HepG2 (cell line): Measurements from ENCODE around the gene GNAI2. TPM values are rescaled to one million over a fixed set of nuclear protein-coding genes. Genes with fewer than 3 reads are reported as not detected.
A peak's percentile ranks its signal among the peaks of the same experiment; 100 is the strongest.

Experiments used
- ATAC-seq: fragments of 200-7000 bp; cut with Tn5 transposase; 3 replicates; pipeline ENCODE4 v1.9.1; 2020; ENCODE audit warnings: mild to moderate bottlenecking, moderate library complexity
- BruUV-seq: library from RNA; stranded (reverse); fragments of 400-500 nt; replicated peaks from 2 replicates; lab custom pipeline; 2021; lab: Mats Ljungman, UMichigan
- CTCF ChIA-PET: fragments of 300-600 bp; formaldehyde crosslinking; extraction: SDS; loops from one replicate; lab custom pipeline; 2021; ENCODE audit warnings: low total read pairs, inconsistent platforms, low intra/inter-chr PET ratio; lab: Yijun Ruan, JAX
- POLR2A ChIA-PET: fragments of 350-600 bp; sonication (Branson Sonifier 250); formaldehyde crosslinking; loops from one replicate; lab custom pipeline; 2020; ENCODE audit warnings: antibody characterized with exemption, inconsistent platforms; lab: Yijun Ruan, JAX
- DNase-seq: peaks from one replicate; pipeline ENCODE4 v3.0.0-alpha.2; 2015; ENCODE audit warnings: low spot score
- FAIRE-seq: peaks from 3 replicates; lab custom pipeline; 2011; peaks lifted over from hg19 to GRCh38; lab: Jason Lieb, UNC
- H2AFZ ChIP-seq: one replicate; pipeline ENCODE4 v1.6.1; 2011; ENCODE audit warnings: low read length, inconsistent platforms
- H3K27ac ChIP-seq: fragments of 300-600 bp; 3 replicates; pipeline ENCODE4 v1.8.0; 2011; ENCODE audit warnings: mixed run types, mild to moderate bottlenecking, mixed read lengths, low read length, inconsistent platforms; ENCODE audit not compliant: insufficient read depth; ENCODE audit errors: extremely low read length
- H3K27me3 ChIP-seq, 2 experiments: fragments of 200-600 bp in 1 of 2; 2 replicates in 1 of 2; 3 replicates in 1 of 2; pipeline versions ENCODE4 v1.6.0 to v1.8.0; 2011; ENCODE audit warnings: low read length in 2 of 2, mild to moderate bottlenecking in 2 of 2, moderate library complexity in 2 of 2, inconsistent platforms in 1 of 2; ENCODE audit not compliant: insufficient read depth in 2 of 2, control insufficient read depth in 1 of 2
- H3K36me3 ChIP-seq, 2 experiments: fragments of 200-600 bp in 1 of 2; replicated peaks in 1 of 2; 2 replicates in 1 of 2; 3 replicates in 1 of 2; pipeline versions ENCODE4 v1.5.1 to v1.8.0; 2011; ENCODE audit warnings: low read length in 2 of 2, inconsistent platforms in 1 of 2; ENCODE audit not compliant: insufficient read depth in 2 of 2, control insufficient read depth in 1 of 2
- H3K4me1 ChIP-seq: 2 replicates; pipeline ENCODE4 v1.5.1; 2012; ENCODE audit warnings: low read length, inconsistent platforms; ENCODE audit not compliant: insufficient read depth
- H3K4me2 ChIP-seq: 2 replicates; pipeline ENCODE4 v1.6.0; 2011; ENCODE audit warnings: low read depth, low read length, inconsistent platforms
- H3K4me3 ChIP-seq, 3 experiments: fragments of 200-600 bp in 1 of 3; sonication (generic), shearing (Covaris generic) in 1 of 3; replicated peaks in 1 of 3; 2 replicates each; pipeline ENCODE4 v1.5.1; 2011 to 2016; ENCODE audit warnings: low read length in 3 of 3, inconsistent platforms in 2 of 3, low read depth in 2 of 3, mild to moderate bottlenecking in 2 of 3, control low read depth in 1 of 3, mixed read lengths in 1 of 3; ENCODE audit not compliant: insufficient read depth in 1 of 3
- H3K79me2 ChIP-seq: one replicate; pipeline ENCODE4 v1.6.1; 2011; ENCODE audit warnings: low read length, inconsistent platforms; ENCODE audit not compliant: insufficient read depth
- H3K9ac ChIP-seq: 2 replicates; pipeline ENCODE4 v1.6.0; 2011; ENCODE audit warnings: mild to moderate bottlenecking, low read depth, low read length, inconsistent platforms; ENCODE audit not compliant: insufficient read depth
- H3K9me3 ChIP-seq: 2 replicates; pipeline ENCODE4 v1.5.1; 2012; ENCODE audit warnings: mild to moderate bottlenecking, low read length
- H4K20me1 ChIP-seq: 2 replicates; pipeline ENCODE4 v1.6.0; 2011; ENCODE audit warnings: inconsistent platforms, mild to moderate bottlenecking, low read length, moderate library complexity; ENCODE audit not compliant: insufficient read depth
- ARNTL ChIP-seq: sonication (generic); formaldehyde crosslinking; IDR thresholded peaks from 2 replicates; pipeline ENCODE4 v1.4.0; 2020; ENCODE audit warnings: mild to moderate bottlenecking, missing genetic modification reagents
- FOXA1 ChIP-seq, 2 experiments: fragments of 450-650 bp in 1 of 2; sonication (generic) in 1 of 2; formaldehyde crosslinking in 1 of 2; IDR thresholded peaks; 2 replicates each; pipeline versions ENCODE4 v1.4.0 to v1.6.1; 2016 to 2020; ENCODE audit warnings: missing genetic modification reagents in 1 of 2
- FOXC1 ChIP-seq: sonication (generic); formaldehyde crosslinking; IDR thresholded peaks from 2 replicates; pipeline ENCODE4 v1.8.0; 2022; ENCODE audit warnings: mild to moderate bottlenecking, missing genetic modification reagents, borderline replicate concordance
- HDAC6 ChIP-seq: fragments of 200-600 bp; sonication (generic); IDR thresholded peaks from 2 replicates; pipeline ENCODE4 v1.7.0; 2017; ENCODE audit warnings: mild to moderate bottlenecking, antibody characterized with exemption, low read length, low read depth
- MLLT10 ChIP-seq: sonication (generic); formaldehyde crosslinking; IDR thresholded peaks from 2 replicates; pipeline ENCODE4 v1.4.0; 2020; ENCODE audit warnings: missing genetic modification reagents
- RBM39 ChIP-seq: fragments of 200-400 bp; formaldehyde crosslinking; IDR thresholded peaks from one replicate; pipeline ENCODE4 v1.6.1; 2018; ENCODE audit warnings: antibody characterized with exemption, mild to moderate bottlenecking, low read depth, low read length; ENCODE audit not compliant: poor library complexity, severe bottlenecking
- STAT5B ChIP-seq: sonication (generic); formaldehyde crosslinking; IDR thresholded peaks from 2 replicates; pipeline ENCODE4 v1.4.0; 2020; ENCODE audit warnings: missing genetic modification reagents
- ZNF547 ChIP-seq: sonication (generic); formaldehyde crosslinking; IDR thresholded peaks from 2 replicates; pipeline ENCODE4 v1.5.1; 2020; ENCODE audit warnings: mild to moderate bottlenecking, missing genetic modification reagents
- WGBS: methylation state at CpG from one replicate; pipeline ENCODE4 v1.1.6; 2017; ENCODE audit warnings: low lambda C conversion rate; 5-methylcytosine and 5-hydroxymethylcytosine counted together
- in situ Hi-C: cut with HindIII; loops from 2 replicates; pipeline ENCODE4 v1.10.0; 2017; ENCODE audit warnings: low pct_unique_long_range_greater_than_20kb; ENCODE audit not compliant: extremely low pct_ligation_motif_present
- intact Hi-C: fragments of 100-400 bp; cut with micrococcal nuclease; formaldehyde crosslinking; loops from one replicate; pipeline ENCODE4 v1.10.0; 2022; ENCODE audit not compliant: unreplicated experiment
- polyA plus RNA-seq, 8 experiments: library from polyadenylated mRNA; depleted of rRNA in 3 of 8; stranded (reverse) in 7 of 8; unstranded in 1 of 8; fragments of >200 nt; fragmentation: Illumina TruSeq in 4 of 8; extraction: Trizol in 4 of 8; gene quantifications; 2 replicates each; pipeline versions ENCODE4 v1.2.1 to v1.2.3, GENCODE V29; 2011 to 2016; ENCODE audit warnings: low read depth in 4 of 8, missing spikeins in 1 of 8, mixed read lengths in 1 of 8; ENCODE audit not compliant: insufficient read depth in 1 of 8
- total RNA-seq, 5 experiments: library from RNA; depleted of rRNA; stranded (reverse); fragments of >200 nt; fragmentation: Illumina TruSeq; extraction: Trizol; gene quantifications; 2 replicates each; pipeline ENCODE4 v1.2.3, GENCODE V29; 2016; ENCODE audit warnings: low read depth in 1 of 5
- TF ChIP-seq, protein P1 (sequence below): sonication (generic); formaldehyde crosslinking; IDR thresholded peaks from 2 replicates; pipeline ENCODE4 v1.4.0; 2020; ENCODE audit warnings: low read depth, missing genetic modification reagents
- TF ChIP-seq, protein P2 (sequence below): sonication (generic); formaldehyde crosslinking; IDR thresholded peaks from 2 replicates; pipeline ENCODE4 v1.4.0; 2020; ENCODE audit warnings: mild to moderate bottlenecking, missing genetic modification reagents
- TF ChIP-seq, protein P3 (sequence below): sonication (generic); formaldehyde crosslinking; IDR thresholded peaks from 2 replicates; pipeline ENCODE4 v1.4.0; 2020; ENCODE audit warnings: missing genetic modification reagents
- TF ChIP-seq, protein P4 (sequence below): sonication (generic); formaldehyde crosslinking; IDR thresholded peaks from 2 replicates; pipeline ENCODE4 v1.9.0; 2021; ENCODE audit warnings: missing genetic modification reagents, borderline replicate concordance

Gene GNAI2
- total and polyA plus RNA-seq, 2 of the 13 experiments (the other 11 are each of a cell fraction or from before 2014, with no cell fraction given): 51.1 to 66.2 TPM

DNA sequence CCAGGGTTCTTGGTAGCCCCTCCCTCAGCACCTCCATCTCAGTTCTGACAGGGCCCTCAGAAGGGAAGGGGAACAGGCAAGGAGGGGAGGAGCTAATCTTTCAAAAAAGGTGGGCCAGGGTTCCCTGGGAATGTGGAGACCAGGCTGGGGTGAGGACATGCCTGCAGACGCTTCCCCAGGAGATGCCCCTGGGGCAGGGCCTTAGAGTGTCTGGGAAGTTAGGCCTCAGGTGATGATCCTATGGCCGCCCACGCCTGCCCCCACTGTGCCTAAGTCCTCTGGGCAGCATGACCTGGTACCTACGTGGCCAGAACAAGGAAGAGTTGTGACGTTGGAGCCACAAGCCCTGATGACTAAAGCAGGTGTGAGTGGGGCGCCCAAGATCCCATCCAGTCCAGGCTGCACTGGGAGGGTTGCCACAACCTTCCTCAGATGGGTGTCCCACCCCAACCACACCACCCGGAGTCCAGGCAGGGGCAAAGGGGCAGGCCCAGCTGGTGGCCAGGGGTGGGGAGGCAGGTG, 29.0 kb downstream of the GNAI2 start:
- Histone ChIP-seq H2AFZ (no peak overlapping the region), H3K4me1 (peaks cover 87% of the 10 kb centered on the region), H3K36me3 (no peaks in the 10 kb centered on the region), H3K27ac (peak overlapping the region; percentile 96), H3K9me3 (no peaks in the 10 kb centered on the region), H3K27me3 (no peaks in the 10 kb centered on the region; a peak in 1 of 5 replicates), H4K20me1 (no peaks in the 10 kb centered on the region), H3K9ac (peak overlapping the region; percentile 94), H3K79me2 (peaks cover 21% of the 10 kb centered on the region), H3K4me3 (peak overlapping the region in 2 of 3 experiments; percentile 3 to 61; a peak in 3 of 6 replicates), H3K4me2 (peak overlapping the region; percentile 98)
- FAIRE-seq: no peak
- no TSS peak for BruUV-seq
- in situ Hi-C loops (loop anchor here (5.0 kb wide), 1 partner anchor 57 kb away; the partner anchor contains the start of gene HYAL2), intact Hi-C loops (loop anchor here (5.0 kb wide), 1 partner anchor 37 kb away; the partner anchor contains the start of gene HYAL1)
- 23% methylated on average over 4 of the region's 7 CpGs for WGBS
- no peak for DNase-seq
- ATAC-seq: no peak
- CTCF ChIA-PET: no interaction called here
- POLR2A ChIA-PET: interaction anchor here (0.6 to 8.0 kb wide), 23 partner anchors 6 to 115 kb away, joined by 3 to 155 read pairs (median 7); partner anchors contain the start of genes GNAI2, HYAL1, HYAL2 and HYAL3
- TF ChIP-seq HDAC6 (no peak), FOXA1 (IDR thresholded peaks at IDR 0.05) (no peak), FOXA1 (CRISPR knock-in tag; IDR thresholded peaks at IDR 0.05) (no peak), ZNF547 (CRISPR knock-in tag) (0 out of 2 replicates have a peak, but pooled peaks have one; percentile 22), RBM39 (no peak), STAT5B (no peak), ARNTL (CRISPR knock-in tag) (no peak; the same call in 1 of the 2 replicates), FOXC1 (CRISPR knock-in tag) (no peak), MLLT10 (CRISPR knock-in tag) (no peak)
- TF ChIP-seq, protein P1, sequence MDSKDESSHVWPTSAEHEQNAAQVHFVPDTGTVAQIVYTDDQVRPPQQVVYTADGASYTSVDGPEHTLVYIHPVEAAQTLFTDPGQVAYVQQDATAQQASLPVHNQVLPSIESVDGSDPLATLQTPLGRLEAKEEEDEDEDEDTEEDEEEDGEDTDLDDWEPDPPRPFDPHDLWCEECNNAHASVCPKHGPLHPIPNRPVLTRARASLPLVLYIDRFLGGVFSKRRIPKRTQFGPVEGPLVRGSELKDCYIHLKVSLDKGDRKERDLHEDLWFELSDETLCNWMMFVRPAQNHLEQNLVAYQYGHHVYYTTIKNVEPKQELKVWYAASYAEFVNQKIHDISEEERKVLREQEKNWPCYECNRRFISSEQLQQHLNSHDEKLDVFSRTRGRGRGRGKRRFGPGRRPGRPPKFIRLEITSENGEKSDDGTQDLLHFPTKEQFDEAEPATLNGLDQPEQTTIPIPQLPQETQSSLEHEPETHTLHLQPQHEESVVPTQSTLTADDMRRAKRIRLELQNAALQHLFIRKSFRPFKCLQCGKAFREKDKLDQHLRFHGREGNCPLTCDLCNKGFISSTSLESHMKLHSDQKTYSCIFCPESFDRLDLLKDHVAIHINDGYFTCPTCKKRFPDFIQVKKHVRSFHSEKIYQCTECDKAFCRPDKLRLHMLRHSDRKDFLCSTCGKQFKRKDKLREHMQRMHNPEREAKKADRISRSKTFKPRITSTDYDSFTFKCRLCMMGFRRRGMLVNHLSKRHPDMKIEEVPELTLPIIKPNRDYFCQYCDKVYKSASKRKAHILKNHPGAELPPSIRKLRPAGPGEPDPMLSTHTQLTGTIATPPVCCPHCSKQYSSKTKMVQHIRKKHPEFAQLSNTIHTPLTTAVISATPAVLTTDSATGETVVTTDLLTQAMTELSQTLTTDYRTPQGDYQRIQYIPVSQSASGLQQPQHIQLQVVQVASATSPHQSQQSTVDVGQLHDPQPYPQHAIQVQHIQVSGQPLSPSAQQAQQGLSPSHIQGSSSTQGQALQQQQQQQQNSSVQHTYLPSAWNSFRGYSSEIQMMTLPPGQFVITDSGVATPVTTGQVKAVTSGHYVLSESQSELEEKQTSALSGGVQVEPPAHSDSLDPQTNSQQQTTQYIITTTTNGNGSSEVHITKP: no peak
- TF ChIP-seq, protein P2, sequence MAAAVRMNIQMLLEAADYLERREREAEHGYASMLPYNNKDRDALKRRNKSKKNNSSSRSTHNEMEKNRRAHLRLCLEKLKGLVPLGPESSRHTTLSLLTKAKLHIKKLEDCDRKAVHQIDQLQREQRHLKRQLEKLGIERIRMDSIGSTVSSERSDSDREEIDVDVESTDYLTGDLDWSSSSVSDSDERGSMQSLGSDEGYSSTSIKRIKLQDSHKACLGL (CRISPR knock-in tag): no peak
- TF ChIP-seq, protein P3, sequence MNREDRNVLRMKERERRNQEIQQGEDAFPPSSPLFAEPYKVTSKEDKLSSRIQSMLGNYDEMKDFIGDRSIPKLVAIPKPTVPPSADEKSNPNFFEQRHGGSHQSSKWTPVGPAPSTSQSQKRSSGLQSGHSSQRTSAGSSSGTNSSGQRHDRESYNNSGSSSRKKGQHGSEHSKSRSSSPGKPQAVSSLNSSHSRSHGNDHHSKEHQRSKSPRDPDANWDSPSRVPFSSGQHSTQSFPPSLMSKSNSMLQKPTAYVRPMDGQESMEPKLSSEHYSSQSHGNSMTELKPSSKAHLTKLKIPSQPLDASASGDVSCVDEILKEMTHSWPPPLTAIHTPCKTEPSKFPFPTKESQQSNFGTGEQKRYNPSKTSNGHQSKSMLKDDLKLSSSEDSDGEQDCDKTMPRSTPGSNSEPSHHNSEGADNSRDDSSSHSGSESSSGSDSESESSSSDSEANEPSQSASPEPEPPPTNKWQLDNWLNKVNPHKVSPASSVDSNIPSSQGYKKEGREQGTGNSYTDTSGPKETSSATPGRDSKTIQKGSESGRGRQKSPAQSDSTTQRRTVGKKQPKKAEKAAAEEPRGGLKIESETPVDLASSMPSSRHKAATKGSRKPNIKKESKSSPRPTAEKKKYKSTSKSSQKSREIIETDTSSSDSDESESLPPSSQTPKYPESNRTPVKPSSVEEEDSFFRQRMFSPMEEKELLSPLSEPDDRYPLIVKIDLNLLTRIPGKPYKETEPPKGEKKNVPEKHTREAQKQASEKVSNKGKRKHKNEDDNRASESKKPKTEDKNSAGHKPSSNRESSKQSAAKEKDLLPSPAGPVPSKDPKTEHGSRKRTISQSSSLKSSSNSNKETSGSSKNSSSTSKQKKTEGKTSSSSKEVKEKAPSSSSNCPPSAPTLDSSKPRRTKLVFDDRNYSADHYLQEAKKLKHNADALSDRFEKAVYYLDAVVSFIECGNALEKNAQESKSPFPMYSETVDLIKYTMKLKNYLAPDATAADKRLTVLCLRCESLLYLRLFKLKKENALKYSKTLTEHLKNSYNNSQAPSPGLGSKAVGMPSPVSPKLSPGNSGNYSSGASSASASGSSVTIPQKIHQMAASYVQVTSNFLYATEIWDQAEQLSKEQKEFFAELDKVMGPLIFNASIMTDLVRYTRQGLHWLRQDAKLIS: no peak
- TF ChIP-seq, protein P4, sequence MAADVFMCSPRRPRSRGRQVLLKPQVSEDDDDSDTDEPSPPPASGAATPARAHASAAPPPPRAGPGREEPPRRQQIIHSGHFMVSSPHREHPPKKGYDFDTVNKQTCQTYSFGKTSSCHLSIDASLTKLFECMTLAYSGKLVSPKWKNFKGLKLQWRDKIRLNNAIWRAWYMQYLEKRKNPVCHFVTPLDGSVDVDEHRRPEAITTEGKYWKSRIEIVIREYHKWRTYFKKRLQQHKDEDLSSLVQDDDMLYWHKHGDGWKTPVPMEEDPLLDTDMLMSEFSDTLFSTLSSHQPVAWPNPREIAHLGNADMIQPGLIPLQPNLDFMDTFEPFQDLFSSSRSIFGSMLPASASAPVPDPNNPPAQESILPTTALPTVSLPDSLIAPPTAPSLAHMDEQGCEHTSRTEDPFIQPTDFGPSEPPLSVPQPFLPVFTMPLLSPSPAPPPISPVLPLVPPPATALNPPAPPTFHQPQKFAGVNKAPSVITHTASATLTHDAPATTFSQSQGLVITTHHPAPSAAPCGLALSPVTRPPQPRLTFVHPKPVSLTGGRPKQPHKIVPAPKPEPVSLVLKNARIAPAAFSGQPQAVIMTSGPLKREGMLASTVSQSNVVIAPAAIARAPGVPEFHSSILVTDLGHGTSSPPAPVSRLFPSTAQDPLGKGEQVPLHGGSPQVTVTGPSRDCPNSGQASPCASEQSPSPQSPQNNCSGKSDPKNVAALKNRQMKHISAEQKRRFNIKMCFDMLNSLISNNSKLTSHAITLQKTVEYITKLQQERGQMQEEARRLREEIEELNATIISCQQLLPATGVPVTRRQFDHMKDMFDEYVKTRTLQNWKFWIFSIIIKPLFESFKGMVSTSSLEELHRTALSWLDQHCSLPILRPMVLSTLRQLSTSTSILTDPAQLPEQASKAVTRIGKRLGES (CRISPR knock-in tag): no peak
